HL-60/S4 (cell line): ENCODE results near the gene ILKAP.

Experiments
- in situ Hi-C: fragments of 300-500 bp; cut with MboI; formaldehyde crosslinking; loops from 2 replicates; pipeline ENCODE4 v1.14.3; 2022; ENCODE audit warnings: low sequenced_read_pairs

Gene ILKAP

DNA sequence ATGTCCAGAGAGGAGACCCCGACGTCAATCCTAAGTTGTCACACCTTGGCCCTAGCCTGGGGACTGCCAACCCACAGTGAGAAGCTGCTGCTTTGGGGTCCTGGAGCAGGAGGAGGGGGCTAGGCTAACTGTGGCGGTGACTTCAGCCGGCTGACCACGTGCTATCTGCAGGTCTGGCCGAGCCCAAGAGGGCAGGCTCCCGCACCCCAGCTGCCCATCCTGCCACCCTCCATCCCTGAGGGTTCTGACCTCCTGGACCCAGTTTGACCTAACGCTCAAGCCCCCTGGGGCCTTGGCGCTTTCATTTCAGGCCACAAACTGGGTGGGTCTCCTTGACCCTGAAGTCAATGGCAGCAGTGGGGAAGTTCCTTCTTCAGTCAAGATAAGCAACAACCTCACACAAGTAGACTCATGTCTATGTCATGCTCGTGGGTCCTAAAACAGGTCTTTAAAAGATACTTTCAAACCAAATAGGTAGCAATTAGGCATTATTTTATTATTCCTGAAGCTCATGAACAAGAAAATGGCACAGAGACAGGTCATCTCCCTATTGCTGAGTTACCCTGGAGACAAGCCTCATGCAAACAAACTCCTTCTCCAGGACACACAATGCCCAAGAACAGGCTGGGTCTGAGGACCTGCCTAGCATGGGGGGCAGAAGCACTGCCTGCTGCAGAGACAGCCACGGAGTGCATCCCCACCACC, 34.1 kb upstream of the ILKAP start:
- in situ Hi-C loops: no loop called here

DNA sequence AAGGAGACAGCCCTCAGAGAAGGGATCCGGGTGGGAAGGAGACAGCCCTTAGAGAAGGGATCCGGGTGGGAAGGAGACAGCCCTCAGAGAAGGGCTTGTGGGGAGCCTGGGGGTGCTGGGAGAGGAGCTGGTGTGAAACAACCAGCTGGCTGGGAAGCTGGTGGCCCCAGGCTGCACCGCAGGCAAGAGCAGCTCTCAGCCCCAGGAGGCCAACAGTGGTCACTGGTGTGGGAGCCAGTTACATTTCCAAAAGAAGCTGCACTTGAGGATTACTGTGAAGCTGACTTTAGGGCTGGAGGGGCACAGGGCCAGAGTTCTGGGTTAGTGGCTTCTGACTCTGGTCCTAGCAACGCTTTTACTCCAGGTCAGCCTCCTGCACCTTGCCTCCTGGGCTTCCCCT, 33.1 kb upstream of the ILKAP start:
- in situ Hi-C loops: no loop called here

DNA sequence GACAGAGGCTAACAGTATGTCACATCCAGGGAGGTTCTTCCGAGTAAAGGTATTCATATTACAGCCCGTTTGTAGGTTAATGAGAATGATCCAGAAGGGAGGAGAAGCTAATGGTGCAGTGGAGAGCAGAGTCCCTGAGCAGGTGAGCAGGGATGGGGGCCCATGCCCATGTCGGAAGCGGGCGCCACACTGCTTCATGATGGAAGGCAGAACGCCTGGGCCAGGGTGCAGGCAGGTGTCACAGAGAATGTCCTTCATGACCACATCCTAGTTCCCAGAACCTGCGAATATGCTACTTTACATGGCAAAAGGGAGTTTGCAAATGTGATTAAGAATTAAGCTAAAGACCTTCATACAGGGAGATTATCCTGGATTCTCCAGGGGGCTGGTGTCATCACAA, 32.4 kb upstream of the ILKAP start:
- in situ Hi-C loops: no loop called here

DNA sequence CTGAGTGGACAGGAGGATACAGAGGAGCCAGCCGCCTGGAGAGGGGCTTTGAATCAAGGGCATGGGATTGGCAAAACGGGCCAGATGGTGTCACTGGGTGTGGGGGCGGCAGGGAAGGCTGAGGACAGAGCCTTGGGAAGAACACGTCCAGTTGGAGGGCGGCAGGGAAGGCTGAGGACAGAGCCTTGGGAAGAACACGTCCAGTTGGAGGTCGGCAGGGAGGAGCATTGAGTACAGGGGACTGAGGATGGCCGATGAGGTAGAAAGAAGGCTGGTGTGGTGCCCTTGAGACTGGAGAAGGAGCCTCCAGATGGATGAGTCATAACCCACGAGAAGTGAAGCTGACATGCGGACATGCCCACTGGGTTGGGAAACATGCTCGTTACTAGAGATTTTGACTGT, 31.8 kb upstream of the ILKAP start:
- in situ Hi-C loops: no loop called here

DNA sequence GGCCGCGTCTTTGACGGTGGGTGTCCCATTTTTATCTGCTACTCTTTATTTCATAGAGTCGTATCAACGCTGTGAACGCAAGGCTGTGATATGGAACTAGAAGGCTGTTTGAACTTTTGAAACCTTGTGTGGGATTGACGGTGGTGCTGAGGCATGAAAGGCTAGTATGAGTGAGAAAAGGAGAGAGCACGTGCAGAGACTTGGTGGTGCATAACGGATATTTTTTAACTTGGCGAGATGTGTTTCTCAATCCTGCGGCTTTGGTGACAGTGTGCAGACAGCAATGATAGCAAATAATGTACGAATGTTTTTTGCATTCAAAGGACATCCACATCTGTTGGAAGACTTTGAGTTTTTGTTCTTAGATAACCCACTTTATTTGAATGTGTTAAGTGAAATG, 30.1 kb upstream of the ILKAP start:
- in situ Hi-C loops: no loop called here

DNA sequence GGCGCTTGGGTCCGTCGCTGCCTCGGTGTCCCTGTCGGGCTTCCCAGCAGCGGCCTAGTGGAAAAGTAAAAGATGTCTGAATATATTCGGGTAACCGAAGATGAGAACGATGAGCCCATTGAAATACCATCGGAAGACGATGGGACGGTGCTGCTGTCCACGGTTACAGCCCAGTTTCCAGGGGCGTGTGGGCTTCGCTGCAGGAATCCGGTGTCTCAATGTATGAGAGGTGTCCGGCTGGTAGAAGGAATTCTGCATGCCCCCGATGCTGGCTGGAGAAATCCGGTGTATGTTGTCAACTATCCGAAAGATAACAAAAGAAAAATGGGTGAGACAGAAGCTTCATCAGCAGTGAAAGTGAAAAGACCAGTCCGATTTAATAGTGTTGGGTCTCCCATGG, 28.3 kb upstream of the ILKAP start:
- in situ Hi-C loops: no loop called here

DNA sequence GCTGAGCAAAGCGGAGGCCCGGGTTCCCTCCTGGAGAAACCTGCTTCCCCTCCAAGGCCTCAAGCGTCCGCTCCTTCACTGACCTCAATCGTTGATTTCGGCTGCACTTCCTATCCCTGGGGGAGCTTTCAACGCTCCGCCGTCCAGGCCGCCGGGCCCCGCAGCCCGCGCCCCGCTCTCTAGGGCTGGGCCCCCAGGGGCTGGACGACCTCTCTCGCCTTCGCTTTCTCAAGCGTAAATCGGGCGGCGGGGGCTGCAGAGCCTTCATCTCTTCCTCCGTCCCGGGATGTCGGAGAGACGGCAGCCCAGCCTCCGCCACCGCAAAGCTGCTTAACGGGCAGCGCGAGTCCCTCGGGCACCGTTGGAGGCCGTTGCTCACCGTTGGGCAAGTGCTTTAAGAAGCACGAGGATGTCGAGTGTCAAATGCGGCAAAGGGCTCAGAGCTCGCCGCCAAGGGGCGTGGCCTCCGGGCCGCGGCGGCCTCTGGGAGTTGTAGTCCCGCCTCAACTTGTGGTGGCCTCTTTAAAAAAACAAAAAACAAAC, 27.8 kb upstream of the ILKAP start:
- in situ Hi-C loops: no loop called here

DNA sequence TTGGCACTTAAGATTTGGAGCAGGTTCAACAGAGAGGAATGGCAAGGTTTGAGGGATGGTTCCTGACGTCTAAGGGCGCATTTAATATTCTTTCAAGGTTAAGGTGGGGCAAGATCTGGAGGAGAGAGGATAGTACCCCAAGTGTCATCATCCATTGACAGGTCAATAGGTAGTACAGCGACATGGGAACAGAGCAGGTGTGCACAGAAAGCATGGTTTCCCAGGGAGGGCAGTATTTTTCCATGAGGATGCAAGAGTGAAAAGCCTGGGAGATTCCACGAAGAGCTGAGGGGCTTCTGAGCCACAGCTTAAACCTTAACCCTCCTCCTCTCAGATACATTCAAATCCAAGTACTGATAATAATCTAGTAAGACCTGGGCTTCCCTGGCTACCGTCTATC, 27.2 kb upstream of the ILKAP start:
- in situ Hi-C loops: no loop called here

DNA sequence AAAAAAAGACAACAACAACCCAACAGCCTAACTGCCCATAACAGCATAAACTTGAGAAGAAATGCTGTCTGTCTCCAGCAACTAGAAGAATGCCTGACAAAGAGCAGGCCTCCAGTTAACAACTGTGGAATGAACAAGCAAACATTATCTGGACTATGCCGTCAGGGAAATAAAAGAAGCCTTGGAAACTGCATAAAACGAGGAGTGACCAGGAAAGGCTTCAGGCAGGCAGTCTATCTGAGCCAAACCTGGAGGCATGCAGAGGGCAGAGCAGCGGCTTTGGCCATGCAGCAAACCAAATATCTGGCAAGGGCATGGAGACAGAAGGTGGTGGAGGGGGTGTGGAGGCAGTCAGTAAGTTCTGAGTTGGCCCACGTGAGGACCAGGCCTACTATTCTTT, 25.2 kb upstream of the ILKAP start:
- in situ Hi-C loops: no loop called here

DNA sequence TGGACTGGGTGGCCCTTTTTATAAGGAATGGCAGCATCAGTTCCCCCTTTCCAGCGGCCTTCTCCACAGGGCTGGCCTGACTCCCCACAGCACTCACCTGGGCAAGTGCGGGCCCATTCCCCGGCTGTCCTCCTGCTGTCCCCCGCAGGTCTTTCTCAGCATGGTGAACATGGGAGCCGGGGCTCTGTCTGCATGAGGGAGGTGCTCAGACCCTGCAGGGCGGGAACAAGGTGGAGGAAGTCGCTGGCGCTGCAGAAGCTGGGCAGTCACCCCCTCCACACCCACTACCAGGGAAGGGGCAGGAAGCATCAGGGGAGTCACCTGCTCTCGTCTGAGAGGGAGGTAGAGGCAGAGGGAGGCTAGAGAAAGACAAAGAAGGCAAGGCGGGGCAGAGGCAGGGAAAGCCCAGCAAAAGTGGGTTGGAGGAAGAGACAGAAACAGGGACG, 24.1 kb upstream of the ILKAP start:
- in situ Hi-C loops: no loop called here

DNA sequence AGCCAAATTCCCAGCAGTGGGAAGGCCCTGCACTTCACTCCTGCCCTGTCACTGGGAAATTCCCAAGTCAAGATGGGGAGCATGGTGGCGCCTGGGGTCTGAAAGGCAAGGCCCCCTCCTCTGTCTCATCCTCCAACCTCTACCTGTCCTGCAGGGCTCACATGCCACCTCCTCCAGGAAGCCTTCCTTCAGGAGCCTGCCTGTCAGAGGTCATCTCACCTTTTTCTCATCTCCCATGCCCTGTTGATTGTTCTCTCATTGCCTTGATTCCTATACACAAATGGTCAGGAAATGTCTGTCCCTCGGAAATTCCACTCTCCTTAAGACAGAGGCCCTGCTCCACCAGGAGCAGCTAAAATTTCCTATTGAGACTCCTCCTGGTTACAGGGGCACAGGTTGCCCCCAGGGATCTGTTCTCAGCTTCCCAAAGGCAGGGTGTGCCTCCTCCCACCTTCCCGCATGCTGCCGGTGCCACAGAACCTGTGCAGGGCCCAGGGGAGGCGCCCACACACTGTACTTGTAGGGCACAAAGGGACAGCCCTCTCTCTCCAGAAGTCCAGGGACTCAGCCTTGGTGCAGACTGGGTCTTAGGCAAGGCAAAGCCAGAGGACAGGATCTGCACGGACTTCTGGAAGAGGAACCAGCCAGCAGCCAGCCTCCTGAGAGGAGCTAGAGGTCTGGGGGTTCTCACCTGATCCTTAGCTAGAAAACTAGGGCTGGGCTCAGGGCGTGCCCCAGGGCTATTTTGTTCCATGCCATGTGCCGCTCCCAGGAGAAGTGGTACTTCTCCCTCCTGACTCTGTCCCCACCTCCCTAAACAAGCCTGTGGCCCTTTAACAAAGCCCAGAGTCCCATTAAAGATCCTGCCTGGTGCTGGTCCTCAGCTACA, 23.4 kb upstream of the ILKAP start:
- in situ Hi-C loops: no loop called here

DNA sequence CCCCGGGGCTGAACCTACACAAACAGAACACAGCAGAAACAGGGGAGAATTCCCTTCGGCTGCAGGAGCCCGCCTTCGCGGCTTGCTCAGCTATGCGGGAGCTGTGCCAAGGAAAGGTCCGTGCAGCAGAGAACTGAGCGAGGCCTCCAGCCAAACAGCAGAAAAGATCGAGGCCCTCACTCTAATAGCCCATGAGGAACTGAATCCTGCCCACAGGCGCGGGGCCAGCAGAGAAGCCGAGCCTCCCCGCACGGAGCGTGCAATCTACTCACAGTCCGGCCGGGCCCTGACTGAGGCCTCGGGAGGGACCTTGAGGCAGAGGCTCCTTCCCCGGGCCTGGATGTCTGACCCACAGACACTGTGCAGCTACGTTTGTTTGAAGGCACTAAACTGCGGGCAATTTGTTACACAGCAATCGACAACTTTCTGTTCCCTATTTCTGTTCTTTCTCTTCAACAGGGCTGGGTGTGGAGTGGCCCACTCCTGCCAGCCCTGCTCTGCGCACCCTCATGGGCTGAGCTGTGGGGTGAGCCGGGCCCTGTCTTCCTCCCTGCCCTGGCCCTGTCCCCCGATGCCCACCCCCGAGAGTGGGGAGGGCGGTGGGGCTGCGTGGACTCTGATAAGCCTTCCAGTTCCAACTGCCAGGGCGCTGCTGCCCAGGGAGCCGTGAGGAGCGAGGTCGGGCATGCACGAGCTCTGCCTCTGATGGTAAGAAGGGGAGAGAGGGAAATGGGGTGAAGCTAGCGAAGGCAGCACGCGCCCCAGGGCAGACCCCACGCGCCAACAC, 22.6 kb upstream of the ILKAP start:
- in situ Hi-C loops: no loop called here

DNA sequence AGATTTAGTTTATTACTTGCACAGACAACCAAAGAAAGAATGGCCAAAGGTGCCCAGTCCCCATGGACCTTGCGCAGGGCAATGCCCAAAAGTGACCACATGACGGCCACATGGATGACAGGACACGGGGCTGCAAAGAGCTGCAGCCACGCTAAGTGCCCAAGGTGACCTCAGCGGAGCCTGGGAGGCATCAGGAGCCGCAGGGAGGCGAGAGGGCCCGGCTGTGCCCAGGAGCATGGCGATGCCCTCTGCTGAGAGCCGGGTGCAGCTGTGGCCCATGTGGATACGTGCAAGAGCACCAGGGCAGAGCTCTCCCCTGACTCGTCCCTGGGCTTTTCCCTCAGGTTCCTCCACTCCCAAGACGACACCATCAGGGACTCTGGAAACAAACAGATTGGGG, 21.6 kb upstream of the ILKAP start:
- in situ Hi-C loops: no loop called here

DNA sequence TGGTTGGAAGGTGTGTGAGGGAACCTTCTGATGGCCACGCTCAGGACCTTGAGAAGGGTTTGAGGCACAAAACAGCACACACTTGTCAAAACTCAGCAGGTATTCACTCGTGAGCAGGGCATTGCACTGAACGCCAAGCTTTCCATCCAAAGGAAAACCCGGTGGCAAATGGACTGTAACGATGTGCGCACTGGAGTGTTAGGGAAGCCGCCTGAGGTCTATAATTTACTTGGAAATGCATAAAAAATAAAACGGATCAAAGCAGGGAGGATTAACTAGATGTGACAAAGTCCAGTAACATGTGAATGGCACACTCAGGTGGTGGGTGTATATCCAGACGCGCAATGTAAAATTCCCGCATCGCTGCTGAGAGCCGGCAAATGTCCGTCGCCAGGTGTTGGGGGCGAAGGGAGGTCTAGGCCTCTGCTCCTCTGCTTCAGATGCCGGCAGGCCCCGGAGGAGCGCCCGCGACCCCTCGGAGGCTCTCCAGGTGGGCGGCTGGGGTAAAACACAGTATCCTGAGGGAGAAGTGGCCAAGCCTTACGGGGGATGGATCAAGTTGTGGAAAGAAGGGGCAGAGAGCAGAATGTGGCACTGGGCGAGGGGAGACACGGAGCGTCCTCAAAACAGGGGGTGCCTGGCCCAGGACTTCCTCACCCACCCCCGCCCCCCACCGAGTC, 21.0 kb upstream of the ILKAP start:
- in situ Hi-C loops: no loop called here

DNA sequence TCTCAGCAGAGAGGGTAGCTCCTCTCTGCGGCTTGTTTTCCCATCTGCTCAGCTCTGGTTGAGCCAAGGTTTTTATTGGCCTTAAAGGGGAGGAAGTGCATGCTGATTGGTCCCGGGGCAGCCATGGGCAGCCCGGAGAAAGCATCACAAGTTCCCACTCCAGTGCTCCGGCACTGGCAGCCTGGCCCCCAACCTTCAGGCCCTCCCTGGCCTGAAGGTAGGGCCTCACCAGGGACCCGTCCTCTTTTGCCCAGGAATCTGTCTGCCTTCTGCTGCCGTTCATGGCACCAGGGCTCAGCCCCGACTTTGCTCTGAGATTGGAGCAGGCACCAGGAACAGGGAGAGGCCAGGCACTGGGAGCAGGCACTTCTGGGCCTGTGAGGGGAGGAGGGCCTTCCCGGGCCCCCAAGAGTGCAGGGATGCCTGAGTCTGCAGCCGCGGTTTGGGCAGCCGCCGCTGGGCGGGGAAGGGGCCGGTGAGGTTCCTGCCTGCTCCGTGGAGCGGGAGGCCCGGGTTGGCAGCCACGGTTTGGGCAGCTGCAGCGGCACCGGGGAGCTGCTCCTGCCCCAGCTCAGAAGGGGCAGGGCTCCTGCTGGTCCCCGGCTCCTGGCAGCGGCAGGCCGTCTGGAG, 17.5 kb upstream of the ILKAP start:
- in situ Hi-C loops: no loop called here

DNA sequence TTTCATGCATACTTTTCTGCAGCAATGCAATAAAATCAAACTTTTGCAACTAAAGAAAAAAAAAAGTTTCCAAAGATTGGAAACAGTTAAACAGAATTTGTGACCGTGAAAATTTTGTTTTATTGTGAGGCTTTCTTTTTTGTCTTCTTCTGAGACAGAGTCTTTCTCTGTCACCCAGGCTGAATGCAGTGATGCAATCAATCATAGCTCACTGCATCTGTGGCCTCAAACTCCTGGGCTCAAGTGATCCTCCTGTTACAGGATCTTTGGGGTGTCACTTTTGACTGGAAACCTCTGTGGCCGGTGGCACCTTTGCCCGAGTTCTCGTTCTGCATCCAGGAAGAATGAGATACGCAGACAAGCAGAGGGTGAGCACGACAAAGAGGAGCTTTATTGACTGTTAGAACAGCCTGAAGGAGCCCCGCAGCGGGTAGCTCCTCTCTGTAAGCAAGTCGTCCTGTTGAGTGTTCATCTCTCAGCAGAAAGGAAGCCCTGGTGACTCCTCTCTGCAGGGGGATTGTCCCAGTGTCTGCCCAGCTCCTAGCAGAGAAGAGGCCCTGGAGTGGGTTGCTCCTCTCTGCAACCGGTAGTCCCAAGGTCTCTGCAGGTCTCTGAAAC, 16.9 kb upstream of the ILKAP start:
- in situ Hi-C loops: no loop called here

DNA sequence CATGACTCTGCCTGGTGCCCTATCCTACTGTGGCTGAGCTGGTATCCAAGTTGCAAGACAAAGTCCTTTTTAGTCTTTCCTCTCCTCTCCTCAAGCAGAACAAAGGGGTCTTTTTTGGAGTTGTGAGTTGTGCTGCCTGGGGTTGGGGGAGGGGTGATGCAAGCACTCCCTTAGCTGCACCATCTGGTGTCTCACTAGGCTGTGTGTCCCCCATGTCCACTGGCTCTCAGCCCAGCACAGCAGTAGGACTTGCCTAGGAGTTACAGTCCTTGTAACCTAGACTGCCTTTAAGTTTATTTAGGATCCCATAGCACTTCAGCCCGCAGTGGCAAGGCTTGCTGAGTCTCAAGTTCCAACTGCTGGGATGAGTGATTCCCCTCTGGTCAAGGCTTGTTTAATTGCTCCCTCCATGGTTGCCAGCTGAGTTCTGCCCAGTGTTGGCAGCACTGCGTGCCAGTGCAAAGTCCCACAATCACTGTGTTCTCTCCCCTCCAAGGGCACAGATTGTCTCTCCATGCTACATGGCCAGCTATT, 13.2 kb upstream of the ILKAP start:
- in situ Hi-C loops: no loop called here

DNA sequence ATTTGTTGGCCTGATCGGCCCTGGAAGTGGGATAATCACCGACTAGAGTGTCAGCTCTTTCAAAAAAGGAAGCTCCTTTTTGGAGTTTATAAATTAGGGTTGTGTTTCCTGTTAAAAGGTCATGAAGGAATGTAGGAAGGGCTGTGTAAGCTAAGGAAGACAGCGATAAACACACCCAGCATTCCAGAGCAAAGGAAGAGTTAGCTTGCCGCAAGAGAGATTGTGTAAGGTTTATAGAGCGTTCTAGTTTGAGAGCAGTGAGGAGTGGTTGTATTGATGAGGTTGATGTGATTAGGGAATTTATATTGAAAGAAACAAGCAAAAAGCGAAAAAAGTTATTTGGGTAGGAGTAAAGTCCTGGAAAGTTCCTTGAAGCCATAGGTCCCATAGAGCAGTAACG, 3.5 kb upstream of the ILKAP start:
- in situ Hi-C loops: no loop called here

DNA sequence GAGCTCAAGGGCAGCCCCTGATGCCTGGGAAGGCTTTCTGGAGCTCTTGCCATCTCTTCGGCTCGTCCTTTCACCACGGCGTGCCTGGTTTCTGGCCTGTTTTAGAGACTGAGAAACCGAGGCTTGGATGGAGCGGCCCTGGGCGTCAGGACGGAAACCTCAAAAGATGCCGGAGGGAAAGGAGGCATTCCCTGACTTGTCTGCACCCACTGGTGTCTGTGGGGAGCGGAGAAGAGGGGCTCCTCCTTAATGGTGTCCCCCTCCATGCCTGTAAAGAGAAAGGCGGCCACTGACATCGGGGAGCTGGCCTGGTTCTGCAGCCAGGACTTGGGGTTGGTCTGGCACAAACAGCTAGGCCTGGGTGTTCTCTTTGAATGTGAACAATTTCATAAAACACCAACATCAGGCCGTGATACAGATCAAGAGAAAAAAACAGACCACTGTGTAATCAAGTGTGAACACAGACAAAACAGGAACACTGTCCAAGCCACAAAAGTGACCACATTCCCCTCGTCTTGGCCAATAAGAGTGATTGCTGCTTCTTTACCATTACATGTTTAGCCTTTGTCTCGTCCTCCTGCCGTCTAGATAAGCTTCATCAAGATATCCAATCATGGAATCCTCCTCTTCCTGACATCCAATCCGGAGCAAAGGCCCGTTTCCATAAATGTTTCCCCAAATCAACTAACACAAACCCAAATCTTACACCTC, 633 bp upstream of the ILKAP start:
- in situ Hi-C loops: no loop called here
